Inflammatory macrophage treated with lipopolysaccharide for 1 hour (primary cell): ENCODE measurements around the gene PPP6R2.
"Not testable (repeated sequence)": the region's sequence is repeated elsewhere in the genome, so short reads cannot be mapped to it uniquely, and the experiment has no call there.

Experiments
- DNase-seq, 2 donors: peaks; one replicate each; pipeline ENCODE4 v3.0.0-alpha.2; 2020 to 2022

Gene PPP6R2

GRCh38 chr22:50346470-50346869 is 3.3 kb downstream of the PPP6R2 start:
- no peak for DNase-seq

- no peak for DNase-seq
These were observed 4.0 kb downstream of the PPP6R2 start for GRCh38 chr22:50347157-50347556.

GRCh38 chr22:50348058-50348457 is 4.9 kb downstream of the PPP6R2 start:
- DNase-seq, result no peak

- DNase-seq, result no peak
These were observed 13.1 kb downstream of the PPP6R2 start for GRCh38 chr22:50356186-50356585.

GRCh38 chr22:50357222-50357621 is 14.1 kb downstream of the PPP6R2 start:
- no peak for DNase-seq

GRCh38 chr22:50357756-50358155 is 14.6 kb downstream of the PPP6R2 start:
- DNase-seq, result no peak

GRCh38 chr22:50360578-50360977 is 17.5 kb downstream of the PPP6R2 start:
- DNase-seq, result no peak

- no peak for DNase-seq
These were observed 18.1 kb downstream of the PPP6R2 start for GRCh38 chr22:50361222-50361621.

GRCh38 chr22:50361688-50362087 is 18.6 kb downstream of the PPP6R2 start:
- no peak for DNase-seq

- peak; percentile 10 to 15 for DNase-seq
These were observed 20.2 kb downstream of the PPP6R2 start for GRCh38 chr22:50363166-50363802.

- DNase-seq, result not testable (repeated sequence)
These were observed 20.7 kb downstream of the PPP6R2 start for GRCh38 chr22:50363803-50364194.

GRCh38 chr22:50367778-50368500 is 24.8 kb downstream of the PPP6R2 start:
- no peak for DNase-seq

GRCh38 chr22:50371101-50371648 is 28.0 kb downstream of the PPP6R2 start:
- DNase-seq, result no peak

- peak; percentile 9 to 22 for DNase-seq
These were observed 33.0 kb downstream of the PPP6R2 start for GRCh38 chr22:50376085-50376651.

- DNase-seq, result not testable (repeated sequence)
These were observed 38.0 kb downstream of the PPP6R2 start for GRCh38 chr22:50381021-50381555.

- DNase-seq, result no peak
These were observed 53.7 kb downstream of the PPP6R2 start for GRCh38 chr22:50396751-50397370.

- DNase-seq, result not testable (repeated sequence)
These were observed 54.4 kb downstream of the PPP6R2 start for GRCh38 chr22:50397371-50398060.

- peak; percentile 56 to 66 for DNase-seq
These were observed 55.9 kb downstream of the PPP6R2 start for GRCh38 chr22:50398831-50399648.

- peak; percentile 69 to 80 for DNase-seq
These were observed 56.7 kb downstream of the PPP6R2 start for GRCh38 chr22:50399751-50400331.

GRCh38 chr22:50400406-50400805 is 57.3 kb downstream of the PPP6R2 start:
- DNase-seq, result peak; percentile 54 to 65

- no peak for DNase-seq
These were observed 57.8 kb downstream of the PPP6R2 start for GRCh38 chr22:50400931-50401330.
